B cell (primary cell): ENCODE data around the gene FOSB. TPM values are rescaled to one million over a fixed set of nuclear protein-coding genes. Genes with fewer than 3 reads are reported as not detected.

Experiments used
- ATAC-seq: fragments of 200-7000 bp; cut with Tn5 transposase; one replicate; pipeline ENCODE4 v1.10.0; 2021; ENCODE audit warnings: low read depth, mild to moderate bottlenecking, moderate number of reproducible peaks, moderate library complexity
- CTCF ChIA-PET: fragments of 350-600 bp; sonication (Branson Sonifier 250); formaldehyde crosslinking; loops from one replicate; lab custom pipeline; 2021; ENCODE audit warnings: antibody characterized with exemption, inconsistent platforms; lab: Charles Lee
- POLR2A ChIA-PET: fragments of 350-600 bp; sonication (Branson Sonifier 250); formaldehyde crosslinking; loops from one replicate; lab custom pipeline; 2021; ENCODE audit warnings: antibody characterized with exemption; lab: Charles Lee
- DNase-seq: peaks from one replicate; pipeline ENCODE4 v3.0.0; 2013
- H2AFZ ChIP-seq: 2 replicates; pipeline ENCODE4 v1.6.1; 2012; ENCODE audit warnings: mild to moderate bottlenecking, low read depth, low read length; ENCODE audit not compliant: insufficient read depth, poor library complexity, severe bottlenecking
- H3K27ac ChIP-seq, 2 donors: 1 replicate in 1 of 2; 2 replicates in 1 of 2; pipeline ENCODE4 v1.5.1; 2012 to 2013; ENCODE audit warnings: low read length in 2 of 2, mild to moderate bottlenecking in 2 of 2, moderate library complexity in 1 of 2
- H3K27me3 ChIP-seq, 4 experiments: fragments of 200-600 bp in 1 of 4; sonication (generic) in 1 of 4; replicated peaks in 1 of 4; 1 replicate in 2 of 4; 2 replicates in 2 of 4; pipeline versions ENCODE4 v1.6.1 to v1.7.0; 2013 to 2016; ENCODE audit warnings: low read length in 3 of 4, mild to moderate bottlenecking in 2 of 4, mixed read lengths in 1 of 4, moderate library complexity in 1 of 4; ENCODE audit not compliant: insufficient read depth in 4 of 4, control insufficient read depth in 3 of 4; ENCODE audit errors: control extremely low read depth in 1 of 4
- H3K36me3 ChIP-seq, 2 experiments: replicated peaks in 1 of 2; 1 replicate in 1 of 2; 2 replicates in 1 of 2; pipeline versions ENCODE4 v1.6.1 to v1.7.1; 2013; ENCODE audit warnings: low read length in 1 of 2; ENCODE audit not compliant: insufficient read depth in 2 of 2, control insufficient read depth in 1 of 2; ENCODE audit errors: control extremely low read depth in 1 of 2, extremely low read depth in 1 of 2
- H3K4me1 ChIP-seq, 2 donors: fragments of 200-600 bp in 1 of 2; sonication (generic) in 1 of 2; 1 replicate in 1 of 2; 2 replicates in 1 of 2; pipeline versions ENCODE4 v1.5.1 to v1.6.1; 2013 to 2017; ENCODE audit warnings: low read length in 2 of 2; ENCODE audit not compliant: control insufficient read depth in 2 of 2, insufficient read depth in 2 of 2
- H3K4me2 ChIP-seq: replicated peaks from 2 replicates; pipeline ENCODE3; 2012; ENCODE audit warnings: mild to moderate bottlenecking, low read depth, low read length; ENCODE audit not compliant: poor library complexity, severe bottlenecking
- H3K4me3 ChIP-seq, 5 experiments: fragments of 200-600 bp in 1 of 5; sonication (generic) in 1 of 5; 1 replicate in 3 of 5; 2 replicates in 2 of 5; pipeline versions ENCODE4 v1.5.1 to v1.7.0; 2011 to 2016; ENCODE audit warnings: low read length in 4 of 5, mild to moderate bottlenecking in 4 of 5, low read depth in 2 of 5, control low read depth in 1 of 5, moderate library complexity in 1 of 5; ENCODE audit not compliant: insufficient read depth in 1 of 5; ENCODE audit errors: control extremely low read depth in 1 of 5, extremely low read depth in 1 of 5
- H3K79me2 ChIP-seq: fragments of 200-600 bp; sonication (generic); one replicate; pipeline ENCODE4 v1.6.0; 2016; ENCODE audit warnings: low read length; ENCODE audit not compliant: control insufficient read depth, insufficient read depth
- H3K9ac ChIP-seq: fragments of 200-600 bp; sonication (generic); 2 replicates; pipeline ENCODE4 v1.6.1; 2017; ENCODE audit warnings: mild to moderate bottlenecking, low read length, moderate library complexity
- H3K9me3 ChIP-seq, 3 donors: one replicate each; pipeline versions ENCODE4 v1.6.1 to v1.7.1; 2013; ENCODE audit warnings: low read length in 2 of 3; ENCODE audit not compliant: control insufficient read depth in 2 of 3, insufficient read depth in 1 of 3; ENCODE audit errors: control extremely low read depth in 1 of 3
- H4K20me1 ChIP-seq: 2 replicates; pipeline ENCODE4 v1.6.0; 2012; ENCODE audit warnings: mild to moderate bottlenecking, low read length; ENCODE audit not compliant: insufficient read depth, control insufficient read depth, poor library complexity, severe bottlenecking
- H3K27ac Mint-ChIP-seq: one replicate; pipeline ENCODE4 v1.8.0; 2021; ENCODE audit warnings: mixed read lengths
- H3K27me3 Mint-ChIP-seq: one replicate; pipeline ENCODE4 v1.8.0; 2021; ENCODE audit warnings: mixed read lengths
- H3K4me1 Mint-ChIP-seq: one replicate; pipeline ENCODE4 v1.8.0; 2021; ENCODE audit warnings: mixed read lengths
- H3K4me3 Mint-ChIP-seq: one replicate; pipeline ENCODE4 v1.8.0; 2021; ENCODE audit warnings: mixed read lengths
- H3K9me3 Mint-ChIP-seq: one replicate; pipeline ENCODE4 v1.8.0; 2022; ENCODE audit warnings: mixed read lengths; ENCODE audit not compliant: insufficient read depth
- CTCF ChIP-seq: fragments of 200-600 bp; IDR thresholded peaks from one replicate; pipeline ENCODE4 v1.8.0; 2022; ENCODE audit warnings: antibody characterized with exemption, mild to moderate bottlenecking
- EZH2 ChIP-seq: IDR thresholded peaks from 2 replicates; pipeline ENCODE4 v1.6.1; 2012; ENCODE audit warnings: borderline replicate concordance, low read depth, mild to moderate bottlenecking, moderate library complexity, low read length; ENCODE audit not compliant: insufficient read depth, poor library complexity, severe bottlenecking
- WGBS: methylation state at CpG from one replicate; pipeline ENCODE4 v1.1.5; 2013; ENCODE audit warnings: missing lambda C conversion rate; ENCODE audit not compliant: insufficient coverage; 5-methylcytosine and 5-hydroxymethylcytosine counted together
- intact Hi-C: fragments of 100-400 bp; cut with micrococcal nuclease; formaldehyde crosslinking; loops from one replicate; pipeline ENCODE4 v1.10.0; 2022
- polyA plus RNA-seq: library from polyadenylated mRNA; depleted of rRNA; stranded (reverse); fragments of >200 nt; gene quantifications from 2 replicates; pipeline ENCODE4 v1.2.3, GENCODE V29; 2012
- total RNA-seq, 2 donors: library from RNA; stranded (reverse); fragments of 120-200 nt in 1 of 2; gene quantifications; 1 replicate in 1 of 2; 2 replicates in 1 of 2; pipeline versions ENCODE4 v1.2.3 to v1.2.4, GENCODE V29; 2013 to 2022

The FOSB gene
- total and polyA plus RNA-seq, 2 donors (not counting 1 experiment from before 2014, with no cell fraction given) = 39.6 to 2,860 TPM

- ChIA-PET POLR2A (no interaction called here), CTCF (interaction anchor here (0.7 to 1.4 kb wide), 4 partner anchors 18 to 256 kb away, joined by 3 to 6 read pairs (median 3); no protein-coding TSS in a partner anchor)
- no peak for ATAC-seq
- peaks cover 29 to 52% of the 10 kb centered on the region in 2 donors for H3K4me1 ChIP-seq
- Mint-ChIP-seq H3K4me1 (peaks cover 54% of the 10 kb centered on the region), H3K27ac (peak overlapping the region; percentile 57), H3K9me3 (no peaks in the 10 kb centered on the region), H3K27me3 (peaks cover 2% of the 10 kb centered on the region), H3K4me3 (peak overlapping the region; percentile 63)
- H3K27ac ChIP-seq = peak overlapping the region in 1 of 2 donors; percentile 21
- TF ChIP-seq EZH2 = no peak
- TF ChIP-seq CTCF = no peak
- H3K9ac ChIP-seq = no peak overlapping the region
- DNase-seq = no peak
- peaks cover 5% of the 10 kb centered on the region for H4K20me1 ChIP-seq
- 94% methylated on average over 5 of the region's 6 CpGs for WGBS
- peaks cover 0 to 17% of the 10 kb centered on the region in 2 experiments for H3K36me3 ChIP-seq
- peaks cover 0 to under 1% (median 0%) of the 10 kb centered on the region in 4 experiments for H3K27me3 ChIP-seq
- no peak overlapping the region for H2AFZ ChIP-seq
- H3K79me2 ChIP-seq = peaks cover 28% of the 10 kb centered on the region
- intact Hi-C loops = loop anchor here (2.0 kb wide), 1 partner anchor 17 kb away; no protein-coding TSS in a partner anchor
- no peak overlapping the region for H3K4me2 ChIP-seq
- no peak overlapping the region for H3K4me3 ChIP-seq
- no peaks in the 10 kb centered on the region for H3K9me3 ChIP-seq
Observed at GRCh38 chr19:45421947-45422498, 45.8 kb upstream of the FOSB start.

- no peaks in the 10 kb centered on the region for H3K9me3 ChIP-seq
- ATAC-seq = no peak
- peaks cover 23% of the 10 kb centered on the region for H3K79me2 ChIP-seq
Observed at GRCh38 chr19:45423033-45423588, 44.7 kb upstream of the FOSB start.

More at GRCh38 chr19:45423033-45423588, 44.7 kb upstream of the FOSB start:
- Histone ChIP-seq H3K4me1 (peaks cover 33 to 62% of the 10 kb centered on the region in 2 donors), H3K27ac (peak overlapping the region; percentile 64 to 73), H3K9ac (peak overlapping the region; percentile 77), H3K36me3 (peaks cover 0 to 14% of the 10 kb centered on the region in 2 experiments), H4K20me1 (peaks cover 5% of the 10 kb centered on the region), H3K27me3 (peaks cover 0 to 7% (median 2%) of the 10 kb centered on the region in 4 experiments), H3K4me3 (peak overlapping the region in 4 of 5 experiments; percentile 69 to 77 (median 70)), H3K4me2 (peak overlapping the region; percentile 88), H2AFZ (peak overlapping the region; percentile 91)
- WGBS = 22% methylated on average over 19 of the region's 20 CpGs
- peaks cover 8% of the 10 kb centered on the region for H3K27me3 Mint-ChIP-seq
- DNase-seq = no peak
- TF ChIP-seq EZH2 (no peak), CTCF (no peak)
- H3K4me1 Mint-ChIP-seq = peaks cover 59% of the 10 kb centered on the region
- peak overlapping the region; percentile 94 for H3K27ac Mint-ChIP-seq
- no peaks in the 10 kb centered on the region for H3K9me3 Mint-ChIP-seq
- intact Hi-C loops = loop anchor here (1.0 to 2.0 kb wide), 2 partner anchors 16 to 17 kb away; partner anchors contain the start of gene POLR1G
- CTCF ChIA-PET = interaction anchor here (1.1 to 2.8 kb wide), 4 partner anchors 16 to 138 kb away, joined by 3 to 17 read pairs (median 8); no protein-coding TSS in a partner anchor
- POLR2A ChIA-PET = interaction anchor here (0.5 kb wide), 1 partner anchor 45 kb away, joined by 4 read pairs; the partner anchor contains the start of gene FOSB
- H3K4me3 Mint-ChIP-seq = peak overlapping the region; percentile 97
